ENCODE data around the gene NDUFS2. TPM values are rescaled to one million over a fixed set of nuclear protein-coding genes. Genes with fewer than 3 reads are reported as not detected.

Gene NDUFS2
- total and polyA plus RNA-seq, 2 experiments from 2014 or later = 104 to 135 TPM

GRCh38 chr1:161164901-161165610, 37.1 kb upstream of the NDUFS2 start:
- WGBS, 2 experiments (ENCODE audit: low coverage in 1 of 2, low lambda C conversion rate in 2 of 2, missing lambda C conversion rate in 2 of 2) = 58 to 59% methylated on average over 14 of the region's 14 CpGs
- no peaks in the 10 kb centered on the region for H3K36me3 ChIP-seq (ENCODE audit: low read depth)

GRCh38 chr1:161165742-161166668, 36.2 kb upstream of the NDUFS2 start, which contains the start of gene PPOX:
PPOX (plus strand) TSS chr1:161166426; CDS start chr1:161166848, 422 bp downstream.
- DNase-seq = peak; percentile 99
- no peaks in the 10 kb centered on the region for H3K27me3 ChIP-seq (replicated peaks; ENCODE audit: insufficient read depth)
- H3K27ac ChIP-seq = peak within 1 kb of the TSS; percentile 99
- H3K4me2 ChIP-seq (ENCODE audit: unreplicated experiment) = peak within 1 kb of the TSS; percentile 85
- H3K36me3 ChIP-seq (ENCODE audit: low read depth) = peaks cover 7% of the 10 kb centered on the region
- H3K9ac ChIP-seq = peak within 1 kb of the TSS; percentile 96
- in situ Hi-C loops (cut with MboI) = no loop called here
- WGBS, 2 experiments (ENCODE audit: low coverage in 1 of 2, low lambda C conversion rate in 2 of 2, missing lambda C conversion rate in 2 of 2) = 1% methylated on average over 46 to 53 of the region's 54 CpGs
- peaks cover 20% of the 10 kb centered on the region for H3F3A ChIP-seq (ENCODE audit: insufficient read depth)
- no peaks in the 10 kb centered on the region for H4K20me1 ChIP-seq (ENCODE audit: insufficient read depth)
- H3K4me1 ChIP-seq (ENCODE audit: insufficient read depth) = peaks cover 6% of the 10 kb centered on the region
- peaks cover 1% of the 10 kb centered on the region; the same call in 1 of the 2 replicates for H3K79me2 ChIP-seq (ENCODE audit: insufficient read depth)
- H3K9me2 ChIP-seq (ENCODE audit: insufficient read depth) = no peaks in the 10 kb centered on the region
- peak within 1 kb of the TSS; percentile 79 for H3K4me3 ChIP-seq
- TF ChIP-seq EZH2 (IDR thresholded peaks at IDR 0.05; ENCODE audit: insufficient read depth, poor library complexity, severe bottlenecking) (no peak), EZH2phosphoT487 (IDR thresholded peaks at IDR 0.05; ENCODE audit: insufficient read depth, low read depth) (no peak)
- H2AFZ ChIP-seq = peak within 1 kb of the TSS; percentile 72
- H3K9me3 ChIP-seq (ENCODE audit: low read depth) = no peaks in the 10 kb centered on the region

More at GRCh38 chr1:161164901-161165610, 37.1 kb upstream of the NDUFS2 start:
- DNase-seq = no peak
- no peaks in the 10 kb centered on the region for H3K9me2 ChIP-seq (ENCODE audit: insufficient read depth)
- H4K20me1 ChIP-seq (ENCODE audit: insufficient read depth) = no peaks in the 10 kb centered on the region
- peaks cover 9% of the 10 kb centered on the region for H3K79me2 ChIP-seq (ENCODE audit: insufficient read depth)
- peak overlapping the region; percentile 99 for H3K27ac ChIP-seq
- H3K9me3 ChIP-seq (ENCODE audit: low read depth) = no peaks in the 10 kb centered on the region
- in situ Hi-C loops (cut with MboI) = no loop called here
- peaks cover 20% of the 10 kb centered on the region for H3F3A ChIP-seq (ENCODE audit: insufficient read depth)
- no peaks in the 10 kb centered on the region for H3K27me3 ChIP-seq (replicated peaks; ENCODE audit: insufficient read depth)
- peaks cover 9% of the 10 kb centered on the region for H3K4me1 ChIP-seq (ENCODE audit: insufficient read depth)
- peak overlapping the region; percentile 79 for H3K4me3 ChIP-seq
- peak overlapping the region; percentile 85 for H3K4me2 ChIP-seq (ENCODE audit: unreplicated experiment)
- peak overlapping the region; percentile 96 for H3K9ac ChIP-seq
- H2AFZ ChIP-seq = no peak overlapping the region
- TF ChIP-seq EZH2 (IDR thresholded peaks at IDR 0.05; ENCODE audit: insufficient read depth, poor library complexity, severe bottlenecking) (no peak), EZH2phosphoT487 (IDR thresholded peaks at IDR 0.05; ENCODE audit: insufficient read depth, low read depth) (no peak)

- Histone ChIP-seq H3K4me2 (ENCODE audit: unreplicated experiment) (peak overlapping the region; percentile 85), H3K9ac (peak overlapping the region; percentile 96), H3K27me3 (replicated peaks; ENCODE audit: insufficient read depth) (no peaks in the 10 kb centered on the region), H3K9me3 (ENCODE audit: low read depth) (no peaks in the 10 kb centered on the region), H3K79me2 (ENCODE audit: insufficient read depth) (0 out of 2 replicates have a peak, but pooled peaks cover 9% of the 10 kb centered on the region), H3K27ac (peak overlapping the region; percentile 99), H3K4me1 (ENCODE audit: insufficient read depth) (peaks cover 10% of the 10 kb centered on the region), H3K9me2 (ENCODE audit: insufficient read depth) (no peaks in the 10 kb centered on the region), H4K20me1 (ENCODE audit: insufficient read depth) (no peaks in the 10 kb centered on the region), H3K36me3 (ENCODE audit: low read depth) (peaks cover 15% of the 10 kb centered on the region), H3F3A (ENCODE audit: insufficient read depth) (peaks cover 25% of the 10 kb centered on the region), H3K4me3 (peak overlapping the region; percentile 79), H2AFZ (peak overlapping the region; percentile 72)
- TF ChIP-seq EZH2phosphoT487 (IDR thresholded peaks at IDR 0.05; ENCODE audit: insufficient read depth, low read depth) (no peak), EZH2 (IDR thresholded peaks at IDR 0.05; ENCODE audit: insufficient read depth, poor library complexity, severe bottlenecking) (no peak)
- peak; percentile 53 for DNase-seq
- 7% methylated on average over 32 to 33 of the region's 33 CpGs for WGBS, 2 experiments (ENCODE audit: low coverage in 1 of 2, low lambda C conversion rate in 2 of 2, missing lambda C conversion rate in 2 of 2)
- in situ Hi-C loops (cut with MboI) = no loop called here
Observed at GRCh38 chr1:161166669-161167548, 35.3 kb upstream of the NDUFS2 start.
